Measurements from ENCODE around the gene SYCE3. TPM values are rescaled to one million over a fixed set of nuclear protein-coding genes. Genes with fewer than 3 reads are reported as not detected.

Gene SYCE3
- total and polyA plus RNA-seq, 9 donors, result not detected

DNA sequence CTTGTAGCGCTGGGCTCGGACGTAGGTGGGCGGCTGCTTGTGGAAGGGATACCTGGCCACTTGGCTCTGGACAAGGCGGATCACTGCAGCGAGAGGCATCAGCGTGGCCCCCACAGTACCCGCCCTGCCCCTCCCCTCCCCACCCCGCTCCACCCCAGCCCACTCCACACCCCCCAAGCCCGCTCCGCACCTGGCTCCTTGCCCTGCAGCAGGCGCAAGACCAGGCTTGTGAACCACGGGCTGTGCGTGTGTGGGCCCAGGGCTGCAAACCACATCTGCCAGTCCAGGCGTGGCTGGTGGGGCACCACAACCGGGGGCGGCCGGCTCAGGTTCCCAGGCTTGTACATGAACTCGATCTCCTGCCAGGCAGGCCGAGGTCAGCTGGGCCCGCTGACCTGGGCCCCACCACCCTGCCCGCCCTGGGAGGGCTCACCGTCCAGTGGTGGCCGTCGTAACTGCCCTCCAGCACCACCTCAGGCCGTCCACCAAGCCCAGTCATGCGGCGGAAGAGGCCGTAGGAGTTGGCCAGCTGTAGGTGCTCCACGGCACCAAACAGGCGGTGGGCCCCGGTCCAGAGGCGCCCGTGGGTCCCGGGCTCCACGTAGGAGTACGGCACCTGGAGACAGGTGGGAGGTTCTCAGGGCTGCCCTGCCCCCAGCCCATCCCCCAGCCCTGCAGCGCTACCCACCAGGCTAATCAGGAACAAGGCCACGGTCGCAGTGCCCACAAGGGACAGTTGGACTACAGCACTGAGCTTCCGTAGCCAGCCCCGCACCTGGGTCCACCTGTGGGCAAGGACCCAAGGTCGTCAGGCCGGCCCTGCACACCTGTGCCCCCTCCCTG lies 58.1 kb downstream of the SYCE3 start:
- no peak for TF ChIP-seq POLR2A (IDR thresholded peaks at IDR 0.05)
- no peak for TF ChIP-seq EP300 (IDR thresholded peaks at IDR 0.05)
- TF ChIP-seq CTCF (IDR thresholded peaks at IDR 0.05), result no peak
- Histone ChIP-seq H3K4me3 (no peak overlapping the region), H3K4me1 (ENCODE audit: insufficient read depth) (peaks cover 13% of the 10 kb centered on the region), H3K9me3 (no peaks in the 10 kb centered on the region), H3K27me3 (no peaks in the 10 kb centered on the region), H3K27ac (no peak overlapping the region), H3K36me3 (no peaks in the 10 kb centered on the region)
- DNase-seq, result peak in 2 of 5 donors; percentile 51 to 57
- intact Hi-C loops (cut with DNase I), result loop anchor here in 1 of 4 donors (10.0 kb wide), 1 partner anchor 260 kb away; the partner anchor contains the start of gene TUBGCP6
- 85 to 89% (median 88%) methylated on average over 26 to 44 of the region's 44 CpGs for WGBS, 3 donors

DNA sequence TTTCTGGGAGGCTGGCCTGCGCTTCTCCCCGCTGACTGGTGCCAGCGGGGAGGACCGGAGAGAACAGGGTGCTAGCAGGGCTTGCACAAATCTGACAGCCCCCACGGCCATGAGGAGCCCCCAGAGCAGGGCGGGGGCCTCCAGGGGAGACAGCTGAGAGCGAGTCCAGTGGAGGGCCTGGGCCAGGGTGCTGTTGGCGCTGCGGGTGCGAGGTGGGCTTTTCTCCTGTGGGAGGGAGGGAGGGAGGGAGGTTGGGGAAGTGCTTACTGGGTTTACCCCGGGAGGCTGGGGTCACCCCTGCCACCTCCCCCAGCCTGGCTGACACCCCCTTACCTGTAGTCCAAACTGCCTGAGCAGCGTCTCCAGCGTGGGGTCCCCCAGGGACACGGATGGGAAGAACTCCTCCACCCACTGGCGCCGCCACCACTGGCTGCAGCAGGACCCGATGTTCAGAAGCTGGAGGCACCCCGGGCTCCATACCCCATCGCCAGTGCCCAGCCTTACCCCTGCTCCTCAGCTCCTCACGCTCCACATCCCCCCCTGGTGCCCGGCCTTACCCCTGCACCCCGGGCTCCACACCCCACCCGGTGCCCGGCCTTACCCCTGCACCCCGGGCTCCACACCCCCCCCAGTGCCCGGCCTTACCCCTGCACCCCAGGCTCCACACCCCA lies 59.1 kb downstream of the SYCE3 start:
- no peaks in the 10 kb centered on the region for H3K27me3 ChIP-seq
- 82 to 85% (median 82%) methylated on average over 25 to 26 of the region's 26 CpGs for WGBS, 3 donors
- no peaks in the 10 kb centered on the region for H3K36me3 ChIP-seq
- H3K4me1 ChIP-seq (ENCODE audit: insufficient read depth), result peaks cover 12% of the 10 kb centered on the region
- intact Hi-C loops (cut with DNase I), result loop anchor here in 1 of 4 donors (10.0 kb wide), 1 partner anchor 259 kb away; the partner anchor contains the start of gene TUBGCP6
- no peak overlapping the region for H3K27ac ChIP-seq
- peak in 1 of 5 donors; percentile 31 for DNase-seq
- no peak overlapping the region for H3K4me3 ChIP-seq
- no peaks in the 10 kb centered on the region for H3K9me3 ChIP-seq
- no peak for TF ChIP-seq EP300 (IDR thresholded peaks at IDR 0.05)
- no peak for TF ChIP-seq CTCF (IDR thresholded peaks at IDR 0.05)

- intact Hi-C loops (cut with DNase I), result loop anchor here in 1 of 4 donors (10.0 kb wide), 1 partner anchor 258 kb away; the partner anchor contains the start of gene TUBGCP6
- no peak for TF ChIP-seq EP300 (IDR thresholded peaks at IDR 0.05)
- TF ChIP-seq POLR2A (IDR thresholded peaks at IDR 0.05), result no peak
- TF ChIP-seq CTCF (IDR thresholded peaks at IDR 0.05), result no peak
- no peak overlapping the region for H3K27ac ChIP-seq
- H3K9me3 ChIP-seq, result no peaks in the 10 kb centered on the region
- peak in 1 of 5 donors; percentile 24 for DNase-seq
- WGBS, 3 donors, result 75 to 83% (median 76%) methylated on average over 21 to 24 of the region's 24 CpGs
- no peaks in the 10 kb centered on the region for H3K36me3 ChIP-seq
- H3K4me1 ChIP-seq (ENCODE audit: insufficient read depth), result peaks cover 12% of the 10 kb centered on the region
- no peak overlapping the region for H3K4me3 ChIP-seq
- no peaks in the 10 kb centered on the region for H3K27me3 ChIP-seq
Observed at GRCh38 chr22:50502628-50503474, 59.9 kb downstream of the SYCE3 start.

DNA sequence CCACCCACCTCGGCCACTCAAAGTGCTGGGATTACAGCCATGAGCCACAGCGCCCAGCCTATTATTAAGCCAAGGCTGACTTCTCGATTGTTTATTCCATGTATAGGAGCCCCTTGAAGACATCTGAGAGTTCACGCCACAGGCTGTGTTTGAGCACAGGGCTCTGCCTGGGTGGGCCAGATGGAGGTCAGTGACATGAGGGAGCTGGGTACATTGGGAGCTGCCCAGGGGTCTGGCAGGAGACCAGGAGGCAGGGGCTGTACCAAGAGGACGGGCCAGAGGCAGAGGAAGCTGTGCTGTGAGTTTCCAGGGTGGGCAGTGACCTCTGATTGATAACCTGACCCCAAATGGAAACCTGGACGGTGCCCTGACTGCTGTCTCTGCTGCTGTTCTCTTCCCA lies 60.6 kb downstream of the SYCE3 start:
- Histone ChIP-seq H3K27ac (no peak overlapping the region), H3K27me3 (no peaks in the 10 kb centered on the region), H3K36me3 (no peaks in the 10 kb centered on the region), H3K4me3 (no peak overlapping the region), H3K4me1 (ENCODE audit: insufficient read depth) (peaks cover 12% of the 10 kb centered on the region), H3K9me3 (no peaks in the 10 kb centered on the region)
- DNase-seq, result peak in 1 of 5 donors; percentile 21
- TF ChIP-seq EP300 (IDR thresholded peaks at IDR 0.05), result no peak
- TF ChIP-seq POLR2A (IDR thresholded peaks at IDR 0.05), result no peak
- TF ChIP-seq CTCF (IDR thresholded peaks at IDR 0.05), result no peak
- 73 to 80% (median 80%) methylated on average over 6 of the region's 6 CpGs for WGBS, 3 donors
- intact Hi-C loops (cut with DNase I), result loop anchor here in 1 of 4 donors (10.0 kb wide), 1 partner anchor 257 kb away; the partner anchor contains the start of gene TUBGCP6
